SK-N-SH (cell line): ENCODE results near the gene ADPRH. TPM values are rescaled to one million over a fixed set of nuclear protein-coding genes. Genes with fewer than 3 reads are reported as not detected.

Source experiments
- CTCF ChIA-PET: fragments of 300-600, 350-600 bp; formaldehyde crosslinking; extraction: SDS; loops from one replicate; lab custom pipeline; 2021; lab: Yijun Ruan, JAX
- POLR2A ChIA-PET: fragments of 350-600 bp; sonication (Branson Sonifier 250); formaldehyde crosslinking; extraction: SDS; loops from one replicate; lab custom pipeline; 2020; ENCODE audit warnings: antibody characterized with exemption, inconsistent platforms; lab: Yijun Ruan, JAX
- DNase-seq: peaks from one replicate; pipeline ENCODE4 v3.0.0; 2012
- H2AFZ ChIP-seq: fragments of 200-600 bp; sonication (generic); 2 replicates; pipeline ENCODE4 v1.8.1; 2016; ENCODE audit warnings: antibody characterized with exemption, mild to moderate bottlenecking, low read depth
- H3F3A ChIP-seq: fragments of 200-600 bp; sonication (generic); replicated peaks from 2 replicates; pipeline ENCODE3; 2016; ENCODE audit warnings: antibody characterized with exemption, mild to moderate bottlenecking; ENCODE audit not compliant: insufficient read depth
- H3K27ac ChIP-seq, 2 experiments: fragments of 200-500 bp in 1 of 2; fragments of 200-600 bp in 1 of 2; sonication (Bioruptor generic) in 1 of 2; sonication (generic), shearing (Covaris generic) in 1 of 2; 2 replicates each; pipeline versions ENCODE4 v1.5.1 to v1.6.1; 2014 to 2016; ENCODE audit warnings: low read depth in 2 of 2, inconsistent platforms in 1 of 2, low read length in 1 of 2, mild to moderate bottlenecking in 1 of 2, mixed read lengths in 1 of 2
- H3K27me3 ChIP-seq: fragments of 200-600 bp; sonication (generic), shearing (Covaris generic); 2 replicates; pipeline ENCODE4 v1.6.1; 2016; ENCODE audit warnings: mixed run types; ENCODE audit not compliant: insufficient read depth
- H3K36me3 ChIP-seq, 2 experiments: fragments of 200-500 bp in 1 of 2; fragments of 200-600 bp in 1 of 2; sonication (Bioruptor generic) in 1 of 2; sonication (generic) in 1 of 2; replicated peaks in 1 of 2; 2 replicates each; pipeline versions ENCODE3 to v1.5.1; 2014 to 2016; ENCODE audit warnings: low read length in 1 of 2, mild to moderate bottlenecking in 1 of 2; ENCODE audit not compliant: insufficient read depth in 2 of 2, control insufficient read depth in 1 of 2
- H3K4me1 ChIP-seq, 2 experiments: fragments of 200-500 bp in 1 of 2; fragments of 200-600 bp in 1 of 2; sonication (Bioruptor generic) in 1 of 2; sonication (generic), shearing (Covaris generic) in 1 of 2; 2 replicates each; pipeline versions ENCODE4 v1.5.1 to v1.6.1; 2014 to 2016; ENCODE audit warnings: low read depth in 1 of 2, low read length in 1 of 2, mixed run types in 1 of 2; ENCODE audit not compliant: insufficient read depth in 2 of 2, control insufficient read depth in 1 of 2
- H3K4me2 ChIP-seq: fragments of 200-600 bp; sonication (generic), shearing (Covaris generic); 2 replicates; pipeline ENCODE4 v1.6.1; 2017; ENCODE audit warnings: mixed run types
- H3K4me3 ChIP-seq, 2 experiments: fragments of 200-500 bp in 1 of 2; fragments of 200-600 bp in 1 of 2; sonication (Bioruptor generic) in 1 of 2; sonication (generic), shearing (Covaris generic) in 1 of 2; 2 replicates each; pipeline versions ENCODE4 v1.5.1 to v1.8.1; 2014 to 2016; ENCODE audit warnings: low read depth in 2 of 2, inconsistent platforms in 1 of 2, low read length in 1 of 2, mild to moderate bottlenecking in 1 of 2, mixed read lengths in 1 of 2, moderate library complexity in 1 of 2
- H3K79me2 ChIP-seq: fragments of 200-600 bp; sonication (generic); 2 replicates; pipeline ENCODE4 v1.8.1; 2017; ENCODE audit warnings: mild to moderate bottlenecking; ENCODE audit not compliant: insufficient read depth
- H3K9ac ChIP-seq: fragments of 200-600 bp; sonication (generic); 2 replicates; pipeline ENCODE4 v1.6.1; 2017; ENCODE audit warnings: mixed run types
- H3K9me2 ChIP-seq: fragments of 200-600 bp; sonication (generic); 2 replicates; pipeline ENCODE4 v1.6.1; 2017; ENCODE audit warnings: mixed run types
- H3K9me3 ChIP-seq: fragments of 200-600 bp; sonication (generic); 2 replicates; pipeline ENCODE4 v1.6.1; 2017; ENCODE audit warnings: mixed run types, mild to moderate bottlenecking, moderate library complexity
- H4K20me1 ChIP-seq: fragments of 200-600 bp; sonication (generic); 2 replicates; pipeline ENCODE4 v1.6.1; 2017; ENCODE audit warnings: mild to moderate bottlenecking, mixed run types; ENCODE audit not compliant: insufficient read depth
- EP300 ChIP-seq, 2 experiments: IDR thresholded peaks; 2 replicates each; pipeline versions ENCODE4 v1.4.0 to v1.6.1; 2012; ENCODE audit warnings: borderline replicate concordance in 1 of 2, low read depth in 1 of 2, low read length in 1 of 2
- EZH2phosphoT487 ChIP-seq: fragments of 200-600 bp; sonication (generic); IDR thresholded peaks from 2 replicates; pipeline ENCODE4 v1.6.1; 2017; ENCODE audit warnings: low read depth, mixed run types, mild to moderate bottlenecking, antibody characterized with exemption, moderate library complexity, borderline replicate concordance
- FOXJ3 ChIP-seq: sonication (generic); formaldehyde crosslinking; IDR thresholded peaks from 2 replicates; pipeline ENCODE4 v1.5.1; 2020; ENCODE audit warnings: mild to moderate bottlenecking, missing genetic modification reagents
- GABPA ChIP-seq: IDR thresholded peaks from 2 replicates; pipeline ENCODE4 v1.4.0; 2012; ENCODE audit warnings: low read depth, mild to moderate bottlenecking
- GATA2 ChIP-seq: sonication (generic); formaldehyde crosslinking; IDR thresholded peaks from 2 replicates; pipeline ENCODE4 v1.5.0; 2020; ENCODE audit warnings: mild to moderate bottlenecking, missing genetic modification reagents
- MEF2A ChIP-seq: IDR thresholded peaks from 2 replicates; pipeline ENCODE4 v1.4.0; 2012; ENCODE audit warnings: low read depth, borderline replicate concordance
- NFIC ChIP-seq: IDR thresholded peaks from 2 replicates; pipeline ENCODE4 v1.4.0; 2012; ENCODE audit warnings: borderline replicate concordance
- NRF1 ChIP-seq: IDR thresholded peaks from 2 replicates; pipeline ENCODE4 v1.6.1; 2012; ENCODE audit warnings: low read depth, mild to moderate bottlenecking, low read length
- RAD21 ChIP-seq: IDR thresholded peaks from 2 replicates; pipeline ENCODE4 v1.6.1; 2012; ENCODE audit warnings: mild to moderate bottlenecking, low read length
- RFX5 ChIP-seq: IDR thresholded peaks from 2 replicates; pipeline ENCODE4 v1.6.1; 2012; ENCODE audit warnings: mild to moderate bottlenecking, improper control_type of control experiment, low read length
- SIN3A ChIP-seq: IDR thresholded peaks from 2 replicates; pipeline ENCODE4 v1.6.1; 2012; ENCODE audit warnings: low read depth, mild to moderate bottlenecking, low read length, moderate library complexity, borderline replicate concordance
- TCF12 ChIP-seq: IDR thresholded peaks from 2 replicates; pipeline ENCODE4 v1.4.0; 2012
- TEAD4 ChIP-seq: IDR thresholded peaks from 2 replicates; pipeline ENCODE4 v1.4.0; 2012; ENCODE audit warnings: mild to moderate bottlenecking, borderline replicate concordance; ENCODE audit not compliant: insufficient read depth
- WGBS: methylation state at CpG from one replicate; pipeline ENCODE4 v1.1.6; 2017; ENCODE audit warnings: low lambda C conversion rate; 5-methylcytosine and 5-hydroxymethylcytosine counted together
- polyA plus RNA-seq, 3 experiments: library from polyadenylated mRNA; depleted of rRNA; stranded (reverse); fragments of >200 nt; gene quantifications; 2 replicates each; pipeline ENCODE4 v1.2.3, GENCODE V29; 2012
- TF ChIP-seq, protein P1 (sequence below): fragments of 200-600 bp; sonication (generic); IDR thresholded peaks from 2 replicates; pipeline ENCODE4 v1.6.1; 2017; ENCODE audit warnings: antibody characterized with exemption, mild to moderate bottlenecking, moderate library complexity
- TF ChIP-seq, protein P2 (sequence below): fragments of 150-350 bp; IDR thresholded peaks from 2 replicates; pipeline ENCODE4 v1.6.1; 2016; ENCODE audit warnings: mild to moderate bottlenecking, low read depth, low read length
- TF ChIP-seq, protein P3 (sequence below): IDR thresholded peaks from 2 replicates; pipeline ENCODE4 v1.4.0; 2012; ENCODE audit warnings: low read depth, borderline replicate concordance
- TF ChIP-seq, protein P4 (sequence below): IDR thresholded peaks from 2 replicates; pipeline ENCODE4; 2012

ADPRH gene
- polyA plus RNA-seq, 1 of the 3 experiments (the other 2 are of a cell fraction): not detected

DNA sequence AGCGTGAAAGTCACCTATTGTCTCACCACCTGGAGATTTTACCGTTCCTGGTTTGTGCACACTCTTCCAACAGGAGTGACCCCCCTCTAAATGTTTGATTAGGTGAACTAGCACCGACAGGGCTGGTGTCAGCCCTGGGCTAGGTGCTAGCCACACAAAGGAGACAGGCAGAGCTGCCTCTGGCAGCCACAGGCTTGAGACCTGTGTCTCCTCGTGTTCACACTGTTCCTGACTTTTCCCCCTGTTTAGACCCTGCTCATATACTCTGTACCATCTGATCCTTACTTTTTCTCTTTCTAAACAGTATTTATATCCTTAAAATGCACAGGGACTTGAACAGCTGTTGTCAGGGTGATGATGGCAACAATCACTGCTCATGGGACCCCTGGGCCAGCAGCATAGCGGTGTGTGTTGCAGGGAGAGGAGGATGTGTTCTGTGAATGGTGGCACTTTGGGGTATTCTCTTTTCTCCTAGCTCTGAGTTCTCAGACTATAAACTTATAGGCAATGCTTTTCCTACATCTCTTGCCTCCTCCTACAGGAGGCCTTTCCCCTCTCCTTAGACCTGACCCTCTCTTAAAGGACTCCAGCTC, 25.4 kb upstream of the ADPRH start:
- no peaks in the 10 kb centered on the region for H3K9me3 ChIP-seq
- no peak overlapping the region for H3K4me2 ChIP-seq
- 80% methylated on average over 5 of the region's 5 CpGs for WGBS
- no peak overlapping the region for H3K27ac ChIP-seq
- no peaks in the 10 kb centered on the region for H3K27me3 ChIP-seq
- POLR2A ChIA-PET: no interaction called here
- no peaks in the 10 kb centered on the region; a peak in 1 of 4 replicates for H3K4me1 ChIP-seq
- no peak for TF ChIP-seq SIN3A
- TF ChIP-seq FOXJ3: no peak
- TF ChIP-seq, protein P1, sequence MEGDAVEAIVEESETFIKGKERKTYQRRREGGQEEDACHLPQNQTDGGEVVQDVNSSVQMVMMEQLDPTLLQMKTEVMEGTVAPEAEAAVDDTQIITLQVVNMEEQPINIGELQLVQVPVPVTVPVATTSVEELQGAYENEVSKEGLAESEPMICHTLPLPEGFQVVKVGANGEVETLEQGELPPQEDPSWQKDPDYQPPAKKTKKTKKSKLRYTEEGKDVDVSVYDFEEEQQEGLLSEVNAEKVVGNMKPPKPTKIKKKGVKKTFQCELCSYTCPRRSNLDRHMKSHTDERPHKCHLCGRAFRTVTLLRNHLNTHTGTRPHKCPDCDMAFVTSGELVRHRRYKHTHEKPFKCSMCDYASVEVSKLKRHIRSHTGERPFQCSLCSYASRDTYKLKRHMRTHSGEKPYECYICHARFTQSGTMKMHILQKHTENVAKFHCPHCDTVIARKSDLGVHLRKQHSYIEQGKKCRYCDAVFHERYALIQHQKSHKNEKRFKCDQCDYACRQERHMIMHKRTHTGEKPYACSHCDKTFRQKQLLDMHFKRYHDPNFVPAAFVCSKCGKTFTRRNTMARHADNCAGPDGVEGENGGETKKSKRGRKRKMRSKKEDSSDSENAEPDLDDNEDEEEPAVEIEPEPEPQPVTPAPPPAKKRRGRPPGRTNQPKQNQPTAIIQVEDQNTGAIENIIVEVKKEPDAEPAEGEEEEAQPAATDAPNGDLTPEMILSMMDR: no peak
- no peaks in the 10 kb centered on the region for H3F3A ChIP-seq
- H2AFZ ChIP-seq: no peak overlapping the region
- no peak overlapping the region for H3K4me3 ChIP-seq
- DNase-seq: no peak
- H3K36me3 ChIP-seq: no peaks in the 10 kb centered on the region
- H3K79me2 ChIP-seq: no peaks in the 10 kb centered on the region
- no peak overlapping the region for H3K9ac ChIP-seq
- CTCF ChIA-PET: no interaction called here
- H3K9me2 ChIP-seq: no peaks in the 10 kb centered on the region
- H4K20me1 ChIP-seq: no peaks in the 10 kb centered on the region

DNA sequence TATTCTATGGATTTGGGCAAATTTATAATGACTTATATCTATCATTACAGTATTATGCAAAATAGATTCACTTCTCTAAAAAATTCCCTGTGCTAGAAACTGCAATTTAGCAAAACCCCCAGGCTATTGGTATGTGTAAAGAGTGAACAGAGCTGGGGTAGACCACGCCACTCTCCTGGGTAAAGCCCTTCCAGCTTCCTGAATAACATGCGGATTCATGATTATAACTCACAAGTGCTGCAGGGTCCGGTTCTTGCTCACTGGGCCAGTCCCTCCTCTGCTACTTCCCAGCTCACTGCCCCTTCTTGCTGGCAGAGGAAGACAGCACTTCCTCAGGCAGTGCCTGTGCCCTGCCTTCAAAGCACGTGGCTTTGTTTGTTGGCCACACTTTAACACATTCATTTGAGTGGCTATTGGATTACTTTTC, 24.0 kb upstream of the ADPRH start:
- TF ChIP-seq NRF1: no peak
- TF ChIP-seq TCF12: no peak
- TF ChIP-seq EZH2phosphoT487: no peak
- no peak for TF ChIP-seq MEF2A
- TF ChIP-seq TEAD4: no peak
- no peak for TF ChIP-seq EP300 (IDR thresholded peaks at IDR 0.05; ENCODE audit: borderline replicate concordance in 1 of 2, low read depth in 1 of 2, low read length in 1 of 2)
- TF ChIP-seq GABPA: no peak
- TF ChIP-seq FOXJ3: no peak
- TF ChIP-seq, protein P2, sequence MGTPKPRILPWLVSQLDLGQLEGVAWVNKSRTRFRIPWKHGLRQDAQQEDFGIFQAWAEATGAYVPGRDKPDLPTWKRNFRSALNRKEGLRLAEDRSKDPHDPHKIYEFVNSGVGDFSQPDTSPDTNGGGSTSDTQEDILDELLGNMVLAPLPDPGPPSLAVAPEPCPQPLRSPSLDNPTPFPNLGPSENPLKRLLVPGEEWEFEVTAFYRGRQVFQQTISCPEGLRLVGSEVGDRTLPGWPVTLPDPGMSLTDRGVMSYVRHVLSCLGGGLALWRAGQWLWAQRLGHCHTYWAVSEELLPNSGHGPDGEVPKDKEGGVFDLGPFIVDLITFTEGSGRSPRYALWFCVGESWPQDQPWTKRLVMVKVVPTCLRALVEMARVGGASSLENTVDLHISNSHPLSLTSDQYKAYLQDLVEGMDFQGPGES: no peak
- no peak for TF ChIP-seq NFIC
- TF ChIP-seq, protein P3, sequence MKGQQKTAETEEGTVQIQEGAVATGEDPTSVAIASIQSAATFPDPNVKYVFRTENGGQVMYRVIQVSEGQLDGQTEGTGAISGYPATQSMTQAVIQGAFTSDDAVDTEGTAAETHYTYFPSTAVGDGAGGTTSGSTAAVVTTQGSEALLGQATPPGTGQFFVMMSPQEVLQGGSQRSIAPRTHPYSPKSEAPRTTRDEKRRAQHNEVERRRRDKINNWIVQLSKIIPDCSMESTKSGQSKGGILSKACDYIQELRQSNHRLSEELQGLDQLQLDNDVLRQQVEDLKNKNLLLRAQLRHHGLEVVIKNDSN: no peak
- TF ChIP-seq, protein P4, sequence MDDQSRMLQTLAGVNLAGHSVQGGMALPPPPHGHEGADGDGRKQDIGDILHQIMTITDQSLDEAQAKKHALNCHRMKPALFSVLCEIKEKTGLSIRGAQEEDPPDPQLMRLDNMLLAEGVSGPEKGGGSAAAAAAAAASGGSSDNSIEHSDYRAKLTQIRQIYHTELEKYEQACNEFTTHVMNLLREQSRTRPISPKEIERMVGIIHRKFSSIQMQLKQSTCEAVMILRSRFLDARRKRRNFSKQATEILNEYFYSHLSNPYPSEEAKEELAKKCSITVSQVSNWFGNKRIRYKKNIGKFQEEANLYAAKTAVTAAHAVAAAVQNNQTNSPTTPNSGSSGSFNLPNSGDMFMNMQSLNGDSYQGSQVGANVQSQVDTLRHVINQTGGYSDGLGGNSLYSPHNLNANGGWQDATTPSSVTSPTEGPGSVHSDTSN: no peak
- no peak for TF ChIP-seq RAD21
- TF ChIP-seq, protein P1: no peak
- TF ChIP-seq GATA2 (CRISPR knock-in tag): no peak
- no peak for TF ChIP-seq RFX5
- TF ChIP-seq, all 33 proteins: peak for 0
- no peak overlapping the region for H3K4me2 ChIP-seq
- DNase-seq: no peak

More for the DNA sequence above, 24.0 kb upstream of the ADPRH start:
- POLR2A ChIA-PET: interaction anchor here (1.0 kb wide), 1 partner anchor 83 kb away, joined by 6 read pairs; no protein-coding TSS in a partner anchor
- Histone ChIP-seq H3K9me3 (no peaks in the 10 kb centered on the region), H4K20me1 (no peaks in the 10 kb centered on the region), H3F3A (no peaks in the 10 kb centered on the region), H3K27me3 (no peaks in the 10 kb centered on the region), H3K4me3 (no peak overlapping the region), H3K9ac (no peak overlapping the region), H3K79me2 (no peaks in the 10 kb centered on the region), H3K9me2 (no peaks in the 10 kb centered on the region), H3K4me1 (no peaks in the 10 kb centered on the region; a peak in 1 of 4 replicates), H3K36me3 (no peaks in the 10 kb centered on the region), H3K27ac (no peak overlapping the region), H2AFZ (no peak overlapping the region)
- CTCF ChIA-PET: interaction anchor here (0.9 kb wide), 1 partner anchor 95 kb away, joined by 3 read pairs; no protein-coding TSS in a partner anchor
- 76% methylated on average over 4 of the region's 4 CpGs for WGBS
